DND-41 (cell line): Measurements from ENCODE around the gene MEGF6.

Source experiments
- ATAC-seq: fragments of 200-7000 bp; cut with Tn5 transposase; 3 replicates; pipeline ENCODE4 v1.9.1; 2021; ENCODE audit warnings: low read depth; ENCODE audit not compliant: insufficient read depth
- DNase-seq: peaks from one replicate; pipeline ENCODE4 v3.0.0-alpha.2; 2020
- H2AFZ ChIP-seq: 2 replicates; pipeline ENCODE4 v1.6.0; 2012; ENCODE audit warnings: low read depth, low read length
- H3K27ac ChIP-seq: 2 replicates; pipeline ENCODE4 v1.5.1; 2012; ENCODE audit warnings: low read length, inconsistent platforms
- H3K27me3 ChIP-seq: fragments of 200-600 bp; sonication (generic); 2 replicates; pipeline ENCODE4 v1.6.0; 2012; ENCODE audit warnings: low read length, mild to moderate bottlenecking, inconsistent platforms; ENCODE audit not compliant: insufficient read depth, poor library complexity
- H3K36me3 ChIP-seq: 2 replicates; pipeline ENCODE4 v1.5.1; 2012; ENCODE audit warnings: low read length, inconsistent platforms; ENCODE audit not compliant: insufficient read depth
- H3K4me1 ChIP-seq: 2 replicates; pipeline ENCODE4 v1.5.1; 2012; ENCODE audit warnings: mild to moderate bottlenecking, low read length; ENCODE audit not compliant: insufficient read depth
- H3K4me2 ChIP-seq: 2 replicates; pipeline ENCODE4 v1.6.0; 2012; ENCODE audit warnings: mild to moderate bottlenecking, moderate library complexity, low read length, inconsistent platforms; ENCODE audit not compliant: insufficient read depth
- H3K4me3 ChIP-seq, 2 experiments: fragments of 200-600 bp in 1 of 2; shearing (Covaris generic) in 1 of 2; 2 replicates each; pipeline ENCODE4 v1.5.1; 2012 to 2016; ENCODE audit warnings: inconsistent platforms in 2 of 2, low read length in 2 of 2, mild to moderate bottlenecking in 2 of 2, low read depth in 1 of 2, moderate library complexity in 1 of 2
- H3K79me2 ChIP-seq: 2 replicates; pipeline ENCODE4 v1.6.0; 2012; ENCODE audit warnings: low read length, inconsistent platforms; ENCODE audit not compliant: insufficient read depth
- H3K9ac ChIP-seq: 2 replicates; pipeline ENCODE4 v1.6.0; 2012; ENCODE audit warnings: low read depth, mild to moderate bottlenecking, inconsistent platforms, low read length, moderate library complexity
- H3K9me3 ChIP-seq: 2 replicates; pipeline ENCODE4 v1.5.1; 2012; ENCODE audit warnings: low read length, moderate library complexity, mild to moderate bottlenecking, inconsistent platforms; ENCODE audit not compliant: insufficient read depth, severe bottlenecking
- H4K20me1 ChIP-seq: 2 replicates; pipeline ENCODE4 v1.6.0; 2012; ENCODE audit warnings: low read length; ENCODE audit not compliant: insufficient read depth
- EZH2 ChIP-seq: IDR thresholded peaks from 3 replicates; pipeline ENCODE4 v1.6.1; 2012; ENCODE audit warnings: borderline replicate concordance, low read depth, mild to moderate bottlenecking, moderate library complexity, low read length, inconsistent platforms; ENCODE audit not compliant: severe bottlenecking
- TF ChIP-seq, protein P1 (sequence below): IDR thresholded peaks from 2 replicates; pipeline ENCODE4 v1.5.1; 2012; ENCODE audit warnings: borderline replicate concordance, low read length, moderate library complexity, mild to moderate bottlenecking; ENCODE audit not compliant: poor library complexity, severe bottlenecking; ENCODE audit errors: extremely low read depth

The MEGF6 gene

DNA sequence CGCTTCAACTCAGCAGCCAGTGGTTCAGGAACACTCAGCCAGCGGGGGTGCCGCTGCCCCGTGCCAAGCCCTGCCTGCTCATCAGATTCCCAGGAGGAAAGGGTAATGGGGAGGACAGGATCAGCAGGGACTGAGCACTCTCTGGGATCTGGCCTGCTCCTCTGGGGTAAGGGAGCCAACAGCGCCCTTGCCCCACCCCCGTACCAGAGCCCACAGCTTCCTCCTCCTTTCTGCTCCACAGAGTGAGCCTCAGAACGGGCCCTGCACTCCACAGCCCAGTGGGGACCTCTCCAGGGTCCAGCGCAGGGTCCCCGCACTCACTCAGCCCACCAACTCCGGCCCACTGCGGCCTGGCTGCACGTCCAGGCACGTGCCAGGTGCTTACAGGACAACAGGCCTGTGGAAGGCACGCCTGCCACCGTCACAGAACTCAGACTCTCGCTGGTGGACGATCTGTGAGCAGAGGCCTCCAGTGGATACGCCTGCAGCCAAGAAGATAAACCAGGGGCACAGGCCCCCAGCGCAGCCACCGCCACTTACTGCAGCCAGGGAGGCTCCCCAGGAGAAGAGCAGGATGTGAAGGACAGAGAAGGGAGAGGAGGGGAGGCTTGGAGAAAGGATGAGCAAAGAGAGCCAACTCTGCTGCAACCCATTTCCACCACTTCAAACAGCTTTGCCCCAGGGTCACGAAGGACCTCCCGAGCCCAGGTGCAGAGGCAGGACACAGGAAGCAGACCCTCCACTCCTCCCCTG lies 2.1 kb downstream of the MEGF6 start:
- Histone ChIP-seq H4K20me1 (peaks cover 43% of the 10 kb centered on the region), H3K9ac (no peak overlapping the region)

DNA sequence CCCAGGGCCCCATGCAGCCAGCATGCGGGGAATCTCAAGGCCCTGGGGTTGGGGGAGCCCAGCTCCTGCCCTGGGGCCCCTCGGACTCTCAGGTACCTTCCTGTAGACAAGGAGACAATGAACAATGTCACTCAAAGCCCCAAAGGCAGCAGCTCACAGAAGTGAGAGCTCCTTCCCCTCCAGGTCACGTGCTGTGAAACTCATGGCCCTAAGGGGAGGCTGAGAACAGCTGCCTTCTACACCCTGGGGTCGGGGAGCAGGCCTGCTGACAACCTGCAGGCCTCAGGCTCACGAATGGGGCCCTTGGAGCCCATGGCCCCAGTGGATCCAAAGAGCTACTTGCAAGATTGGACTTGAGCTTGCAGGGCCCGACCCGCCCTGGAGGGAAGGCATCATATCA lies 3.2 kb downstream of the MEGF6 start:
- Histone ChIP-seq H3K27ac (no peak overlapping the region), H3K79me2 (no peaks in the 10 kb centered on the region), H2AFZ (no peak overlapping the region), H3K27me3 (peaks cover 41% of the 10 kb centered on the region), H3K4me2 (no peak overlapping the region), H3K9me3 (no peaks in the 10 kb centered on the region), H3K4me1 (peaks cover 18% of the 10 kb centered on the region), H4K20me1 (peaks cover 37% of the 10 kb centered on the region), H3K36me3 (no peaks in the 10 kb centered on the region), H3K4me3 (no peak overlapping the region), H3K9ac (no peak overlapping the region)
- ATAC-seq (no peak), DNase-seq (no peak)
- TF ChIP-seq EZH2, result no peak
- TF ChIP-seq, protein P1, sequence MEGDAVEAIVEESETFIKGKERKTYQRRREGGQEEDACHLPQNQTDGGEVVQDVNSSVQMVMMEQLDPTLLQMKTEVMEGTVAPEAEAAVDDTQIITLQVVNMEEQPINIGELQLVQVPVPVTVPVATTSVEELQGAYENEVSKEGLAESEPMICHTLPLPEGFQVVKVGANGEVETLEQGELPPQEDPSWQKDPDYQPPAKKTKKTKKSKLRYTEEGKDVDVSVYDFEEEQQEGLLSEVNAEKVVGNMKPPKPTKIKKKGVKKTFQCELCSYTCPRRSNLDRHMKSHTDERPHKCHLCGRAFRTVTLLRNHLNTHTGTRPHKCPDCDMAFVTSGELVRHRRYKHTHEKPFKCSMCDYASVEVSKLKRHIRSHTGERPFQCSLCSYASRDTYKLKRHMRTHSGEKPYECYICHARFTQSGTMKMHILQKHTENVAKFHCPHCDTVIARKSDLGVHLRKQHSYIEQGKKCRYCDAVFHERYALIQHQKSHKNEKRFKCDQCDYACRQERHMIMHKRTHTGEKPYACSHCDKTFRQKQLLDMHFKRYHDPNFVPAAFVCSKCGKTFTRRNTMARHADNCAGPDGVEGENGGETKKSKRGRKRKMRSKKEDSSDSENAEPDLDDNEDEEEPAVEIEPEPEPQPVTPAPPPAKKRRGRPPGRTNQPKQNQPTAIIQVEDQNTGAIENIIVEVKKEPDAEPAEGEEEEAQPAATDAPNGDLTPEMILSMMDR, result no peak

More for the DNA sequence above, 2.1 kb downstream of the MEGF6 start:
- DNase-seq, result no peak
- Histone ChIP-seq H3K4me3 (no peak overlapping the region), H3K4me2 (no peak overlapping the region), H3K27me3 (peaks cover 51% of the 10 kb centered on the region), H2AFZ (no peak overlapping the region), H3K79me2 (no peaks in the 10 kb centered on the region), H3K4me1 (peaks cover 24% of the 10 kb centered on the region), H3K36me3 (no peaks in the 10 kb centered on the region), H3K9me3 (no peaks in the 10 kb centered on the region), H3K27ac (no peak overlapping the region)
- TF ChIP-seq EZH2, result no peak
- TF ChIP-seq, protein P1, result no peak
- no peak for ATAC-seq

DNA sequence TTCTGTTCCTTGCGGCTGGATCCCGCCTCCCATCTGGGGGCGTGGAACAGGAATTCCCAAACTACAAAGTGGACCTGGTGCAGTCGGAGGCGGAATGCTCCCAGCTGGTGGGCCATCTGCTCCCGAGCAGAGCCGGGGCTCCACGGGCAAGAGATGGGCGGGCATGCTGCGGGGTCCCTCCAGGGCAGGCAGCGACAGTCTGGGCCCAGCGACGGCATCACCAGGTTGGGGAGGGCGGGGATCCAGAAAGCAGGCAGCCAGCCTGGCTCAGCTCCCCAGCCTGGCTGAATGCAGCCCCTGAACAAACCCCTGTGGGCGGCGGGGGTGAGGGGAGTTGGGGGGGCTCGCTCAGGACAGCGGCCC lies 3.6 kb downstream of the MEGF6 start:
- H3K27ac ChIP-seq, result no peak overlapping the region
- H2AFZ ChIP-seq, result no peak overlapping the region
- H3K9ac ChIP-seq, result no peak overlapping the region
- no peak overlapping the region for H3K4me2 ChIP-seq
- no peaks in the 10 kb centered on the region for H3K79me2 ChIP-seq
- peaks cover 18% of the 10 kb centered on the region for H3K4me1 ChIP-seq
- no peak for DNase-seq
- H4K20me1 ChIP-seq, result peaks cover 34% of the 10 kb centered on the region
- H3K9me3 ChIP-seq, result no peaks in the 10 kb centered on the region
- no peak for TF ChIP-seq EZH2
- TF ChIP-seq, protein P1, result no peak
- H3K27me3 ChIP-seq, result peaks cover 36% of the 10 kb centered on the region
- no peak for ATAC-seq
- H3K36me3 ChIP-seq, result no peaks in the 10 kb centered on the region
- no peak overlapping the region for H3K4me3 ChIP-seq
